Measurements from ENCODE around the gene HEXD.
"Not testable (repeated sequence)": the region's sequence is repeated elsewhere in the genome, so short reads cannot be mapped to it uniquely, and the experiment has no call there.

The HEXD gene

GRCh38 chr17:82377924-82378740, 40.0 kb upstream of the HEXD start:
- Mint-ChIP-seq H3K4me3 (no peak overlapping the region), H3K27ac (no peak overlapping the region), H3K9me3 (no peaks in the 10 kb centered on the region), H3K36me3 (ENCODE audit: low read depth) (no peaks in the 10 kb centered on the region), H3K27me3 (peaks cover 41% of the 10 kb centered on the region), H3K4me1 (ENCODE audit: low read depth) (peaks cover 5% of the 10 kb centered on the region)
- DNase-seq: no peak

- Mint-ChIP-seq H3K27ac (no peak overlapping the region), H3K27me3 (peaks cover 35% of the 10 kb centered on the region), H3K36me3 (ENCODE audit: low read depth) (no peaks in the 10 kb centered on the region), H3K4me3 (no peak overlapping the region), H3K9me3 (no peaks in the 10 kb centered on the region), H3K4me1 (ENCODE audit: low read depth) (peaks cover 5% of the 10 kb centered on the region)
- no peak for DNase-seq
These were observed 39.5 kb upstream of the HEXD start for GRCh38 chr17:82378741-82379021.

- no peaks in the 10 kb centered on the region for H3K36me3 Mint-ChIP-seq (ENCODE audit: low read depth)
- peaks cover 5% of the 10 kb centered on the region for H3K4me1 Mint-ChIP-seq (ENCODE audit: low read depth)
- H3K27me3 Mint-ChIP-seq: peaks cover 29% of the 10 kb centered on the region
- H3K27ac Mint-ChIP-seq: no peak overlapping the region
- H3K9me3 Mint-ChIP-seq: no peaks in the 10 kb centered on the region
- DNase-seq: no peak
- no peak overlapping the region for H3K4me3 Mint-ChIP-seq
These were observed 37.1 kb upstream of the HEXD start for GRCh38 chr17:82380860-82381702.

GRCh38 chr17:82381703-82382009, 36.5 kb upstream of the HEXD start:
- peaks cover 25% of the 10 kb centered on the region for H3K27me3 Mint-ChIP-seq
- not testable (repeated sequence) for H3K27ac Mint-ChIP-seq; H3K4me1 Mint-ChIP-seq (ENCODE audit: low read depth); H3K4me3 Mint-ChIP-seq; H3K9me3 Mint-ChIP-seq; DNase-seq; H3K36me3 Mint-ChIP-seq (ENCODE audit: low read depth)

- H3K4me3 Mint-ChIP-seq; H3K4me1 Mint-ChIP-seq (ENCODE audit: low read depth); DNase-seq; H3K27ac Mint-ChIP-seq; H3K9me3 Mint-ChIP-seq; H3K36me3 Mint-ChIP-seq (ENCODE audit: low read depth): not testable (repeated sequence)
- H3K27me3 Mint-ChIP-seq: peaks cover 24% of the 10 kb centered on the region
These were observed 35.8 kb upstream of the HEXD start for GRCh38 chr17:82382220-82382932.

- no peaks in the 10 kb centered on the region for H3K36me3 Mint-ChIP-seq (ENCODE audit: low read depth)
- H3K4me3 Mint-ChIP-seq: no peak overlapping the region
- H3K4me1 Mint-ChIP-seq (ENCODE audit: low read depth): peaks cover 5% of the 10 kb centered on the region
- H3K27me3 Mint-ChIP-seq: peaks cover 23% of the 10 kb centered on the region
- H3K9me3 Mint-ChIP-seq: no peaks in the 10 kb centered on the region
- H3K27ac Mint-ChIP-seq: no peak overlapping the region
- no peak for DNase-seq
These were observed 35.3 kb upstream of the HEXD start for GRCh38 chr17:82382933-82383255.

GRCh38 chr17:82383411-82383810, 34.7 kb upstream of the HEXD start:
- Mint-ChIP-seq H3K27me3 (peaks cover 23% of the 10 kb centered on the region), H3K4me1 (ENCODE audit: low read depth) (peaks cover 5% of the 10 kb centered on the region), H3K36me3 (ENCODE audit: low read depth) (no peaks in the 10 kb centered on the region), H3K27ac (no peak overlapping the region), H3K4me3 (no peak overlapping the region), H3K9me3 (no peaks in the 10 kb centered on the region)
- no peak for DNase-seq

- no peak overlapping the region for H3K27ac Mint-ChIP-seq
- H3K4me3 Mint-ChIP-seq: no peak overlapping the region
- peaks cover 5% of the 10 kb centered on the region for H3K4me1 Mint-ChIP-seq (ENCODE audit: low read depth)
- H3K9me3 Mint-ChIP-seq: no peaks in the 10 kb centered on the region
- H3K27me3 Mint-ChIP-seq: peaks cover 19% of the 10 kb centered on the region
- DNase-seq: no peak
- H3K36me3 Mint-ChIP-seq (ENCODE audit: low read depth): no peaks in the 10 kb centered on the region
These were observed 34.0 kb upstream of the HEXD start for GRCh38 chr17:82384051-82384729.

- H3K36me3 Mint-ChIP-seq (ENCODE audit: low read depth): peaks cover under 1% of the 10 kb centered on the region
- no peaks in the 10 kb centered on the region for H3K9me3 Mint-ChIP-seq
- H3K27ac Mint-ChIP-seq: no peak overlapping the region
- no peak overlapping the region for H3K4me3 Mint-ChIP-seq
- H3K4me1 Mint-ChIP-seq (ENCODE audit: low read depth): peaks cover 5% of the 10 kb centered on the region
- peaks cover 17% of the 10 kb centered on the region for H3K27me3 Mint-ChIP-seq
- DNase-seq: no peak
These were observed 33.2 kb upstream of the HEXD start for GRCh38 chr17:82384730-82385481.

GRCh38 chr17:82385559-82386254, 32.4 kb upstream of the HEXD start:
- DNase-seq: no peak
- no peak overlapping the region for H3K27ac Mint-ChIP-seq
- peaks cover 5% of the 10 kb centered on the region for H3K4me1 Mint-ChIP-seq (ENCODE audit: low read depth)
- peaks cover 2% of the 10 kb centered on the region for H3K36me3 Mint-ChIP-seq (ENCODE audit: low read depth)
- peaks cover 13% of the 10 kb centered on the region for H3K27me3 Mint-ChIP-seq
- no peaks in the 10 kb centered on the region for H3K9me3 Mint-ChIP-seq
- H3K4me3 Mint-ChIP-seq: no peak overlapping the region

- H3K27me3 Mint-ChIP-seq: peaks cover 8% of the 10 kb centered on the region
- no peak for DNase-seq
- no peaks in the 10 kb centered on the region for H3K4me1 Mint-ChIP-seq (ENCODE audit: low read depth)
- H3K4me3 Mint-ChIP-seq: no peak overlapping the region
- H3K27ac Mint-ChIP-seq: no peak overlapping the region
- H3K9me3 Mint-ChIP-seq: no peaks in the 10 kb centered on the region
- H3K36me3 Mint-ChIP-seq (ENCODE audit: low read depth): peaks cover 2% of the 10 kb centered on the region
These were observed 31.8 kb upstream of the HEXD start for GRCh38 chr17:82386255-82386831.

- Mint-ChIP-seq H3K36me3 (ENCODE audit: low read depth) (peaks cover 5% of the 10 kb centered on the region), H3K27ac (no peak overlapping the region)
- no peak for DNase-seq
These were observed 31.1 kb upstream of the HEXD start for GRCh38 chr17:82386881-82387704.

GRCh38 chr17:82387705-82388106, 30.4 kb upstream of the HEXD start:
- no peaks in the 10 kb centered on the region for H3K9me3 Mint-ChIP-seq
- peak overlapping the region; percentile 7 for H3K27ac Mint-ChIP-seq
- H3K4me1 Mint-ChIP-seq (ENCODE audit: low read depth): no peaks in the 10 kb centered on the region
- H3K4me3 Mint-ChIP-seq: no peak overlapping the region
- peaks cover 11% of the 10 kb centered on the region for H3K36me3 Mint-ChIP-seq (ENCODE audit: low read depth)
- H3K27me3 Mint-ChIP-seq: peaks cover 4% of the 10 kb centered on the region
- no peak for DNase-seq

More at GRCh38 chr17:82386881-82387704, 31.1 kb upstream of the HEXD start:
- Mint-ChIP-seq H3K4me3 (no peak overlapping the region), H3K4me1 (ENCODE audit: low read depth) (no peaks in the 10 kb centered on the region), H3K9me3 (no peaks in the 10 kb centered on the region), H3K27me3 (peaks cover 4% of the 10 kb centered on the region)
